SK-N-SH (cell line): ENCODE measurements around the gene BICC1. TPM values are rescaled to one million over a fixed set of nuclear protein-coding genes. Genes with fewer than 3 reads are reported as not detected.

Experiments used
- CTCF ChIA-PET: fragments of 300-600, 350-600 bp; formaldehyde crosslinking; extraction: SDS; loops from one replicate; lab custom pipeline; 2021; lab: Yijun Ruan, JAX
- POLR2A ChIA-PET: fragments of 350-600 bp; sonication (Branson Sonifier 250); formaldehyde crosslinking; extraction: SDS; loops from one replicate; lab custom pipeline; 2020; ENCODE audit warnings: antibody characterized with exemption, inconsistent platforms; lab: Yijun Ruan, JAX
- DNase-seq: peaks from one replicate; pipeline ENCODE4 v3.0.0; 2012
- H2AFZ ChIP-seq: fragments of 200-600 bp; sonication (generic); 2 replicates; pipeline ENCODE4 v1.8.1; 2016; ENCODE audit warnings: antibody characterized with exemption, mild to moderate bottlenecking, low read depth
- H3F3A ChIP-seq: fragments of 200-600 bp; sonication (generic); replicated peaks from 2 replicates; pipeline ENCODE3; 2016; ENCODE audit warnings: antibody characterized with exemption, mild to moderate bottlenecking; ENCODE audit not compliant: insufficient read depth
- H3K27ac ChIP-seq, 2 experiments: fragments of 200-500 bp in 1 of 2; fragments of 200-600 bp in 1 of 2; sonication (Bioruptor generic) in 1 of 2; sonication (generic), shearing (Covaris generic) in 1 of 2; 2 replicates each; pipeline versions ENCODE4 v1.5.1 to v1.6.1; 2014 to 2016; ENCODE audit warnings: low read depth in 2 of 2, inconsistent platforms in 1 of 2, low read length in 1 of 2, mild to moderate bottlenecking in 1 of 2, mixed read lengths in 1 of 2
- H3K27me3 ChIP-seq: fragments of 200-600 bp; sonication (generic), shearing (Covaris generic); 2 replicates; pipeline ENCODE4 v1.6.1; 2016; ENCODE audit warnings: mixed run types; ENCODE audit not compliant: insufficient read depth
- H3K36me3 ChIP-seq, 2 experiments: fragments of 200-500 bp in 1 of 2; fragments of 200-600 bp in 1 of 2; sonication (Bioruptor generic) in 1 of 2; sonication (generic) in 1 of 2; replicated peaks in 1 of 2; 2 replicates each; pipeline versions ENCODE3 to v1.5.1; 2014 to 2016; ENCODE audit warnings: low read length in 1 of 2, mild to moderate bottlenecking in 1 of 2; ENCODE audit not compliant: insufficient read depth in 2 of 2, control insufficient read depth in 1 of 2
- H3K4me1 ChIP-seq, 2 experiments: fragments of 200-500 bp in 1 of 2; fragments of 200-600 bp in 1 of 2; sonication (Bioruptor generic) in 1 of 2; sonication (generic), shearing (Covaris generic) in 1 of 2; 2 replicates each; pipeline versions ENCODE4 v1.5.1 to v1.6.1; 2014 to 2016; ENCODE audit warnings: low read depth in 1 of 2, low read length in 1 of 2, mixed run types in 1 of 2; ENCODE audit not compliant: insufficient read depth in 2 of 2, control insufficient read depth in 1 of 2
- H3K4me2 ChIP-seq: fragments of 200-600 bp; sonication (generic), shearing (Covaris generic); 2 replicates; pipeline ENCODE4 v1.6.1; 2017; ENCODE audit warnings: mixed run types
- H3K4me3 ChIP-seq, 2 experiments: fragments of 200-500 bp in 1 of 2; fragments of 200-600 bp in 1 of 2; sonication (Bioruptor generic) in 1 of 2; sonication (generic), shearing (Covaris generic) in 1 of 2; 2 replicates each; pipeline versions ENCODE4 v1.5.1 to v1.8.1; 2014 to 2016; ENCODE audit warnings: low read depth in 2 of 2, inconsistent platforms in 1 of 2, low read length in 1 of 2, mild to moderate bottlenecking in 1 of 2, mixed read lengths in 1 of 2, moderate library complexity in 1 of 2
- H3K79me2 ChIP-seq: fragments of 200-600 bp; sonication (generic); 2 replicates; pipeline ENCODE4 v1.8.1; 2017; ENCODE audit warnings: mild to moderate bottlenecking; ENCODE audit not compliant: insufficient read depth
- H3K9ac ChIP-seq: fragments of 200-600 bp; sonication (generic); 2 replicates; pipeline ENCODE4 v1.6.1; 2017; ENCODE audit warnings: mixed run types
- H3K9me2 ChIP-seq: fragments of 200-600 bp; sonication (generic); 2 replicates; pipeline ENCODE4 v1.6.1; 2017; ENCODE audit warnings: mixed run types
- H3K9me3 ChIP-seq: fragments of 200-600 bp; sonication (generic); 2 replicates; pipeline ENCODE4 v1.6.1; 2017; ENCODE audit warnings: mixed run types, mild to moderate bottlenecking, moderate library complexity
- H4K20me1 ChIP-seq: fragments of 200-600 bp; sonication (generic); 2 replicates; pipeline ENCODE4 v1.6.1; 2017; ENCODE audit warnings: mild to moderate bottlenecking, mixed run types; ENCODE audit not compliant: insufficient read depth
- ELF1 ChIP-seq: IDR thresholded peaks from 2 replicates; pipeline ENCODE4 v1.4.0; 2012
- EZH2phosphoT487 ChIP-seq: fragments of 200-600 bp; sonication (generic); IDR thresholded peaks from 2 replicates; pipeline ENCODE4 v1.6.1; 2017; ENCODE audit warnings: low read depth, mixed run types, mild to moderate bottlenecking, antibody characterized with exemption, moderate library complexity, borderline replicate concordance
- FOXM1 ChIP-seq: IDR thresholded peaks from 2 replicates; pipeline ENCODE4 v1.4.0; 2012; ENCODE audit warnings: low read depth, mild to moderate bottlenecking
- IRF3 ChIP-seq: fragments of 150-350 bp; IDR thresholded peaks from 2 replicates; pipeline ENCODE4 v1.6.1; 2016; ENCODE audit warnings: mild to moderate bottlenecking, low read depth, low read length
- MAX ChIP-seq: IDR thresholded peaks from 2 replicates; pipeline ENCODE4 v1.4.0; 2012; ENCODE audit warnings: low read depth
- MEF2A ChIP-seq: IDR thresholded peaks from 2 replicates; pipeline ENCODE4 v1.4.0; 2012; ENCODE audit warnings: low read depth, borderline replicate concordance
- MXI1 ChIP-seq: IDR thresholded peaks from 2 replicates; pipeline ENCODE4 v1.6.1; 2012; ENCODE audit warnings: mild to moderate bottlenecking, low read depth, low read length, improper control_type of control experiment
- NRF1 ChIP-seq: IDR thresholded peaks from 2 replicates; pipeline ENCODE4 v1.6.1; 2012; ENCODE audit warnings: low read depth, mild to moderate bottlenecking, low read length
- PBX3 ChIP-seq: IDR thresholded peaks from 2 replicates; pipeline ENCODE4; 2012
- RAD21 ChIP-seq: IDR thresholded peaks from 2 replicates; pipeline ENCODE4 v1.6.1; 2012; ENCODE audit warnings: mild to moderate bottlenecking, low read length
- RFX5 ChIP-seq: IDR thresholded peaks from 2 replicates; pipeline ENCODE4 v1.6.1; 2012; ENCODE audit warnings: mild to moderate bottlenecking, improper control_type of control experiment, low read length
- RXRA ChIP-seq: IDR thresholded peaks from 2 replicates; pipeline ENCODE4 v1.4.0; 2012; ENCODE audit warnings: low read depth, mild to moderate bottlenecking, borderline replicate concordance
- TAF1 ChIP-seq: IDR thresholded peaks from 2 replicates; pipeline ENCODE4 v1.6.1; 2012; ENCODE audit warnings: low read depth, mild to moderate bottlenecking, low read length, moderate library complexity, borderline replicate concordance
- TCF12 ChIP-seq: IDR thresholded peaks from 2 replicates; pipeline ENCODE4 v1.4.0; 2012
- YY1 ChIP-seq: IDR thresholded peaks from 2 replicates; pipeline ENCODE4 v1.4.0; 2012; ENCODE audit warnings: low read depth, mild to moderate bottlenecking
- WGBS: methylation state at CpG from one replicate; pipeline ENCODE4 v1.1.6; 2017; ENCODE audit warnings: low lambda C conversion rate; 5-methylcytosine and 5-hydroxymethylcytosine counted together
- polyA plus RNA-seq, 3 experiments: library from polyadenylated mRNA; depleted of rRNA; stranded (reverse); fragments of >200 nt; gene quantifications; 2 replicates each; pipeline ENCODE4 v1.2.3, GENCODE V29; 2012
- TF ChIP-seq, protein P1 (sequence below): fragments of 200-600 bp; sonication (generic); IDR thresholded peaks from 2 replicates; pipeline ENCODE4 v1.6.1; 2017; ENCODE audit warnings: antibody characterized with exemption, mild to moderate bottlenecking, moderate library complexity
- TF ChIP-seq, protein P2 (sequence below): IDR thresholded peaks from 2 replicates; pipeline ENCODE4 v1.4.0; 2012; ENCODE audit warnings: low read depth, borderline replicate concordance
- TF ChIP-seq, protein P3 (sequence below): IDR thresholded peaks from 2 replicates; pipeline ENCODE4 v1.4.0; 2012; ENCODE audit warnings: low read depth, borderline replicate concordance

Gene BICC1
- polyA plus RNA-seq, 1 of the 3 experiments (the other 2 are of a cell fraction), result 1.5 TPM

GRCh38 chr10:58764087-58764747 is 251.5 kb downstream of the BICC1 start:
- no peak overlapping the region for H2AFZ ChIP-seq
- H3K27me3 ChIP-seq, result no peaks in the 10 kb centered on the region
- no peaks in the 10 kb centered on the region for H3F3A ChIP-seq
- no peak overlapping the region for H3K9ac ChIP-seq
- H3K4me2 ChIP-seq, result no peak overlapping the region
- TF ChIP-seq ELF1 (no peak), RFX5 (no peak)
- no peak for DNase-seq
- H3K9me3 ChIP-seq, result no peaks in the 10 kb centered on the region
- H4K20me1 ChIP-seq, result no peaks in the 10 kb centered on the region
- H3K79me2 ChIP-seq, result no peaks in the 10 kb centered on the region
- H3K4me3 ChIP-seq, result no peak overlapping the region
- CTCF ChIA-PET, result no interaction called here
- no peaks in the 10 kb centered on the region for H3K9me2 ChIP-seq
- POLR2A ChIA-PET, result no interaction called here
- H3K36me3 ChIP-seq, result peaks cover 0 to 8% of the 10 kb centered on the region in 2 experiments
- WGBS, result 94% methylated on average over 1 of the region's 1 CpG
- H3K4me1 ChIP-seq, result no peaks in the 10 kb centered on the region; a peak in 1 of 4 replicates
- peak overlapping the region in 1 of 2 experiments; percentile 16; a peak in 1 of 4 replicates for H3K27ac ChIP-seq

DNA sequence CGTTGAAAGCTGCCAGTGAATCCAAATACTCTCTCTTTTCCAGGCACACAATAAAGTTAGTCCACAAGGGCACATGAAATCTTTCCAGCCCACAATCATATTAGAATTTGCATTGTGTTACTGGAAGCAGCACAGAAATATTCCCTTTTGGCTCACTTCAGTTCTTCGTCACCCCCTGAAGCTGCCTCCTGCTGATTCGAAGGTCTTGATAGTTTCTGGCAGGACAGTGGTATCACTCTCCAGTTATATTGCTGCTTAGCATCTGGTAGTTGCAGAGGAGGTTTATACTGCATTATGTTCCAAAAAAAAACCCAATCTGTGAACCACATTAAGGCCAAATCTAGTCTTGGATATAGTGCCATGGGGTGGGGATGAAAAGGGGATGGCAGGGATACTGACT is 253.2 kb downstream of the BICC1 start:
- peaks cover 0 to 8% of the 10 kb centered on the region in 2 experiments for H3K36me3 ChIP-seq
- H3K9ac ChIP-seq, result no peak overlapping the region
- DNase-seq, result no peak
- no peaks in the 10 kb centered on the region for H3F3A ChIP-seq
- no peaks in the 10 kb centered on the region; a peak in 1 of 4 replicates for H3K4me1 ChIP-seq
- no peak overlapping the region for H3K27ac ChIP-seq
- no peaks in the 10 kb centered on the region for H3K27me3 ChIP-seq
- no peak overlapping the region for H2AFZ ChIP-seq
- H3K79me2 ChIP-seq, result no peaks in the 10 kb centered on the region
- 87% methylated on average over 3 of the region's 3 CpGs for WGBS
- POLR2A ChIA-PET, result no interaction called here
- no peak overlapping the region for H3K4me3 ChIP-seq
- no peaks in the 10 kb centered on the region for H4K20me1 ChIP-seq
- CTCF ChIA-PET, result no interaction called here
- H3K9me3 ChIP-seq, result no peaks in the 10 kb centered on the region
- peaks cover 3% of the 10 kb centered on the region; the same call in 1 of the 2 replicates for H3K9me2 ChIP-seq
- H3K4me2 ChIP-seq, result no peak overlapping the region
- TF ChIP-seq YY1 (no peak), MEF2A (no peak), TCF12 (no peak), EZH2phosphoT487 (no peak), RXRA (no peak), MXI1 (no peak), PBX3 (no peak), RAD21 (no peak), FOXM1 (no peak), NRF1 (no peak), TAF1 (no peak), MAX (no peak), IRF3 (no peak)
- TF ChIP-seq, protein P1, sequence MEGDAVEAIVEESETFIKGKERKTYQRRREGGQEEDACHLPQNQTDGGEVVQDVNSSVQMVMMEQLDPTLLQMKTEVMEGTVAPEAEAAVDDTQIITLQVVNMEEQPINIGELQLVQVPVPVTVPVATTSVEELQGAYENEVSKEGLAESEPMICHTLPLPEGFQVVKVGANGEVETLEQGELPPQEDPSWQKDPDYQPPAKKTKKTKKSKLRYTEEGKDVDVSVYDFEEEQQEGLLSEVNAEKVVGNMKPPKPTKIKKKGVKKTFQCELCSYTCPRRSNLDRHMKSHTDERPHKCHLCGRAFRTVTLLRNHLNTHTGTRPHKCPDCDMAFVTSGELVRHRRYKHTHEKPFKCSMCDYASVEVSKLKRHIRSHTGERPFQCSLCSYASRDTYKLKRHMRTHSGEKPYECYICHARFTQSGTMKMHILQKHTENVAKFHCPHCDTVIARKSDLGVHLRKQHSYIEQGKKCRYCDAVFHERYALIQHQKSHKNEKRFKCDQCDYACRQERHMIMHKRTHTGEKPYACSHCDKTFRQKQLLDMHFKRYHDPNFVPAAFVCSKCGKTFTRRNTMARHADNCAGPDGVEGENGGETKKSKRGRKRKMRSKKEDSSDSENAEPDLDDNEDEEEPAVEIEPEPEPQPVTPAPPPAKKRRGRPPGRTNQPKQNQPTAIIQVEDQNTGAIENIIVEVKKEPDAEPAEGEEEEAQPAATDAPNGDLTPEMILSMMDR, result no peak
- TF ChIP-seq, protein P2, sequence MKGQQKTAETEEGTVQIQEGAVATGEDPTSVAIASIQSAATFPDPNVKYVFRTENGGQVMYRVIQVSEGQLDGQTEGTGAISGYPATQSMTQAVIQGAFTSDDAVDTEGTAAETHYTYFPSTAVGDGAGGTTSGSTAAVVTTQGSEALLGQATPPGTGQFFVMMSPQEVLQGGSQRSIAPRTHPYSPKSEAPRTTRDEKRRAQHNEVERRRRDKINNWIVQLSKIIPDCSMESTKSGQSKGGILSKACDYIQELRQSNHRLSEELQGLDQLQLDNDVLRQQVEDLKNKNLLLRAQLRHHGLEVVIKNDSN, result no peak
- TF ChIP-seq, protein P3, sequence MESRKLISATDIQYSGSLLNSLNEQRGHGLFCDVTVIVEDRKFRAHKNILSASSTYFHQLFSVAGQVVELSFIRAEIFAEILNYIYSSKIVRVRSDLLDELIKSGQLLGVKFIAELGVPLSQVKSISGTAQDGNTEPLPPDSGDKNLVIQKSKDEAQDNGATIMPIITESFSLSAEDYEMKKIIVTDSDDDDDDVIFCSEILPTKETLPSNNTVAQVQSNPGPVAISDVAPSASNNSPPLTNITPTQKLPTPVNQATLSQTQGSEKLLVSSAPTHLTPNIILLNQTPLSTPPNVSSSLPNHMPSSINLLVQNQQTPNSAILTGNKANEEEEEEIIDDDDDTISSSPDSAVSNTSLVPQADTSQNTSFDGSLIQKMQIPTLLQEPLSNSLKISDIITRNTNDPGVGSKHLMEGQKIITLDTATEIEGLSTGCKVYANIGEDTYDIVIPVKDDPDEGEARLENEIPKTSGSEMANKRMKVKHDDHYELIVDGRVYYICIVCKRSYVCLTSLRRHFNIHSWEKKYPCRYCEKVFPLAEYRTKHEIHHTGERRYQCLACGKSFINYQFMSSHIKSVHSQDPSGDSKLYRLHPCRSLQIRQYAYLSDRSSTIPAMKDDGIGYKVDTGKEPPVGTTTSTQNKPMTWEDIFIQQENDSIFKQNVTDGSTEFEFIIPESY, result no peak
